Midbrain (tissue), 1 donor: ENCODE data around the gene VPS13D.

Experiments used
- DNase-seq: peaks from one replicate; lab custom pipeline; 2025; lab: John Stamatoyannopoulos, UW

The VPS13D gene

GRCh38 chr1:12540580-12541273 lies 310.9 kb downstream of the VPS13D start:
- DNase-seq = no peak

- DNase-seq = no peak
Observed at GRCh38 chr1:12541274-12542137, 311.7 kb downstream of the VPS13D start.

GRCh38 chr1:12542138-12542465 lies 312.3 kb downstream of the VPS13D start:
- DNase-seq = no peak

GRCh38 chr1:12542616-12543592 lies 313.1 kb downstream of the VPS13D start:
- no peak for DNase-seq

- no peak for DNase-seq
Observed at GRCh38 chr1:12543740-12544154, 313.9 kb downstream of the VPS13D start.

GRCh38 chr1:12544357-12544756 lies 314.5 kb downstream of the VPS13D start:
- DNase-seq = no peak

- DNase-seq = no peak
Observed at GRCh38 chr1:12544992-12545391, 315.2 kb downstream of the VPS13D start.

- DNase-seq = no peak
Observed at GRCh38 chr1:12546771-12547585, 317.1 kb downstream of the VPS13D start.

- no peak for DNase-seq
Observed at GRCh38 chr1:12547586-12548225, 317.9 kb downstream of the VPS13D start.

- no peak for DNase-seq
Observed at GRCh38 chr1:12548279-12548972, 318.6 kb downstream of the VPS13D start.

- DNase-seq = no peak
Observed at GRCh38 chr1:12548973-12549459, 319.2 kb downstream of the VPS13D start.

GRCh38 chr1:12549460-12550349 lies 319.9 kb downstream of the VPS13D start:
- no peak for DNase-seq

GRCh38 chr1:12551584-12551983 lies 321.8 kb downstream of the VPS13D start:
- no peak for DNase-seq

- DNase-seq = no peak
Observed at GRCh38 chr1:12552111-12552888, 322.5 kb downstream of the VPS13D start.

- DNase-seq = no peak
Observed at GRCh38 chr1:12552951-12553921, 323.4 kb downstream of the VPS13D start.

- DNase-seq = no peak
Observed at GRCh38 chr1:12553963-12554362, 324.1 kb downstream of the VPS13D start.
